Measurements from ENCODE around the gene CARD14.
"Not testable (repeated sequence)": the region's sequence is repeated elsewhere in the genome, so short reads cannot be mapped to it uniquely, and the experiment has no call there.

Gene CARD14

GRCh38 chr17:80142929-80143328, 26.9 kb upstream of the CARD14 start:
- H3K27ac Mint-ChIP-seq = no peak overlapping the region
- H3K27me3 Mint-ChIP-seq = no peaks in the 10 kb centered on the region
- no peaks in the 10 kb centered on the region for H3K9me3 Mint-ChIP-seq
- H3K4me3 Mint-ChIP-seq = no peak overlapping the region
- peaks cover 25% of the 10 kb centered on the region for H3K4me1 Mint-ChIP-seq
- peaks cover 30% of the 10 kb centered on the region for H3K36me3 Mint-ChIP-seq

- peaks cover 29% of the 10 kb centered on the region for H3K4me1 Mint-ChIP-seq
- peak overlapping the region; percentile 98 for H3K4me3 Mint-ChIP-seq
- H3K27me3 Mint-ChIP-seq = no peaks in the 10 kb centered on the region
- peaks cover 15% of the 10 kb centered on the region for H3K36me3 Mint-ChIP-seq
- peak overlapping the region; percentile 88 for H3K27ac Mint-ChIP-seq
- H3K9me3 Mint-ChIP-seq = no peaks in the 10 kb centered on the region
These were observed 24.5 kb upstream of the CARD14 start for GRCh38 chr17:80145076-80146075.

- peaks cover 29% of the 10 kb centered on the region for H3K4me1 Mint-ChIP-seq
- H3K36me3 Mint-ChIP-seq = peaks cover 11% of the 10 kb centered on the region
- H3K27me3 Mint-ChIP-seq = no peaks in the 10 kb centered on the region
- H3K27ac Mint-ChIP-seq = peak overlapping the region; percentile 88
- no peaks in the 10 kb centered on the region for H3K9me3 Mint-ChIP-seq
- H3K4me3 Mint-ChIP-seq = peak overlapping the region; percentile 98
These were observed 23.5 kb upstream of the CARD14 start for GRCh38 chr17:80146121-80147034.

- peak within 1 kb of the TSS; percentile 98 for H3K4me3 Mint-ChIP-seq
- no peaks in the 10 kb centered on the region for H3K27me3 Mint-ChIP-seq
- H3K4me1 Mint-ChIP-seq = peaks cover 34% of the 10 kb centered on the region
- peak within 1 kb of the TSS; percentile 98 for H3K27ac Mint-ChIP-seq
- peaks cover 11% of the 10 kb centered on the region for H3K36me3 Mint-ChIP-seq
- H3K9me3 Mint-ChIP-seq = no peaks in the 10 kb centered on the region
These were observed 22.6 kb upstream of the CARD14 start, which contains the start of gene EIF4A3 for GRCh38 chr17:80147035-80147822. TSS of gene EIF4A3 (minus strand) at chr17:80147128. CDS start at chr17:80146961, 167 bp downstream.

GRCh38 chr17:80151333-80151732, 18.5 kb upstream of the CARD14 start:
- Mint-ChIP-seq H3K9me3 (no peaks in the 10 kb centered on the region), H3K27me3 (no peaks in the 10 kb centered on the region), H3K36me3 (peaks cover 6% of the 10 kb centered on the region), H3K4me3 (no peak overlapping the region), H3K4me1 (peaks cover 22% of the 10 kb centered on the region), H3K27ac (no peak overlapping the region)

- Mint-ChIP-seq H3K4me3 (no peak overlapping the region), H3K27ac (no peak overlapping the region), H3K9me3 (no peaks in the 10 kb centered on the region), H3K36me3 (peaks cover 4% of the 10 kb centered on the region), H3K4me1 (peaks cover 18% of the 10 kb centered on the region), H3K27me3 (no peaks in the 10 kb centered on the region)
These were observed 17.6 kb upstream of the CARD14 start for GRCh38 chr17:80152081-80152702.

- Mint-ChIP-seq H3K4me3 (no peak overlapping the region), H3K9me3 (no peaks in the 10 kb centered on the region), H3K36me3 (peaks cover 3% of the 10 kb centered on the region), H3K27ac (no peak overlapping the region), H3K4me1 (peaks cover 16% of the 10 kb centered on the region), H3K27me3 (no peaks in the 10 kb centered on the region)
These were observed 16.8 kb upstream of the CARD14 start for GRCh38 chr17:80153004-80153403.

- Mint-ChIP-seq H3K9me3 (no peaks in the 10 kb centered on the region), H3K4me1 (peaks cover 12% of the 10 kb centered on the region), H3K4me3 (no peak overlapping the region), H3K36me3 (peaks cover 3% of the 10 kb centered on the region), H3K27me3 (no peaks in the 10 kb centered on the region), H3K27ac (no peak overlapping the region)
These were observed 15.7 kb upstream of the CARD14 start for GRCh38 chr17:80154166-80154565.

- not testable (repeated sequence) for H3K27ac Mint-ChIP-seq, H3K27me3 Mint-ChIP-seq, H3K36me3 Mint-ChIP-seq, H3K4me3 Mint-ChIP-seq, H3K9me3 Mint-ChIP-seq
- peaks cover 12% of the 10 kb centered on the region for H3K4me1 Mint-ChIP-seq
These were observed 14.2 kb upstream of the CARD14 start for GRCh38 chr17:80155600-80155999.

- Mint-ChIP-seq H3K27ac (no peak overlapping the region), H3K27me3 (peaks cover 1% of the 10 kb centered on the region), H3K36me3 (peaks cover 3% of the 10 kb centered on the region), H3K4me3 (no peak overlapping the region), H3K4me1 (no peaks in the 10 kb centered on the region), H3K9me3 (no peaks in the 10 kb centered on the region)
These were observed 11.0 kb upstream of the CARD14 start for GRCh38 chr17:80158846-80159245.

- Mint-ChIP-seq H3K9me3 (no peaks in the 10 kb centered on the region), H3K4me3 (no peak overlapping the region), H3K27ac (no peak overlapping the region)
These were observed 9.3 kb upstream of the CARD14 start for GRCh38 chr17:80160536-80160935.

GRCh38 chr17:80163336-80163735, 6.5 kb upstream of the CARD14 start:
- no peaks in the 10 kb centered on the region for H3K9me3 Mint-ChIP-seq
- no peaks in the 10 kb centered on the region for H3K4me1 Mint-ChIP-seq
- H3K36me3 Mint-ChIP-seq = no peaks in the 10 kb centered on the region
- no peak overlapping the region for H3K4me3 Mint-ChIP-seq
- no peak overlapping the region for H3K27ac Mint-ChIP-seq
- H3K27me3 Mint-ChIP-seq = peaks cover 3% of the 10 kb centered on the region

More at GRCh38 chr17:80160536-80160935, 9.3 kb upstream of the CARD14 start:
- peaks cover 3% of the 10 kb centered on the region for H3K27me3 Mint-ChIP-seq
- H3K36me3 Mint-ChIP-seq = peaks cover 3% of the 10 kb centered on the region
- no peaks in the 10 kb centered on the region for H3K4me1 Mint-ChIP-seq

GRCh38 chr17:80164185-80164584, 5.6 kb upstream of the CARD14 start:
- H3K27me3 Mint-ChIP-seq = peaks cover 3% of the 10 kb centered on the region
- no peaks in the 10 kb centered on the region for H3K4me1 Mint-ChIP-seq

GRCh38 chr17:80166446-80166845, 3.4 kb upstream of the CARD14 start:
- no peak overlapping the region for H3K27ac Mint-ChIP-seq

More at GRCh38 chr17:80164185-80164584, 5.6 kb upstream of the CARD14 start:
- H3K9me3 Mint-ChIP-seq = no peaks in the 10 kb centered on the region
- H3K36me3 Mint-ChIP-seq = no peaks in the 10 kb centered on the region
- H3K27ac Mint-ChIP-seq = no peak overlapping the region
- no peak overlapping the region for H3K4me3 Mint-ChIP-seq

More at GRCh38 chr17:80166446-80166845, 3.4 kb upstream of the CARD14 start:
- no peaks in the 10 kb centered on the region for H3K9me3 Mint-ChIP-seq
- H3K27me3 Mint-ChIP-seq = peaks cover 3% of the 10 kb centered on the region
- no peak overlapping the region for H3K4me3 Mint-ChIP-seq
- no peaks in the 10 kb centered on the region for H3K36me3 Mint-ChIP-seq
- H3K4me1 Mint-ChIP-seq = no peaks in the 10 kb centered on the region
